Measurements from ENCODE around the gene ACAD8.

Gene ACAD8

GRCh38 chr11:134290646-134291045, 37.3 kb downstream of the ACAD8 start:
- DNase-seq (ENCODE audit: low spot score) = no peak

GRCh38 chr11:134291196-134291595, 37.8 kb downstream of the ACAD8 start:
- DNase-seq (ENCODE audit: low spot score) = no peak

- DNase-seq (ENCODE audit: low spot score) = no peak
These were observed 39.3 kb downstream of the ACAD8 start for GRCh38 chr11:134292661-134293060.

GRCh38 chr11:134293119-134294113, 40.0 kb downstream of the ACAD8 start:
- DNase-seq (ENCODE audit: low spot score) = no peak

- DNase-seq (ENCODE audit: low spot score) = no peak
These were observed 41.3 kb downstream of the ACAD8 start for GRCh38 chr11:134294664-134295063.

GRCh38 chr11:134312223-134312622, 58.9 kb downstream of the ACAD8 start:
- DNase-seq (ENCODE audit: low spot score) = no peak

GRCh38 chr11:134312807-134313206, 59.4 kb downstream of the ACAD8 start:
- no peak for DNase-seq (ENCODE audit: low spot score)

- DNase-seq (ENCODE audit: low spot score) = no peak
These were observed 60.0 kb downstream of the ACAD8 start for GRCh38 chr11:134313379-134313778.

- DNase-seq (ENCODE audit: low spot score) = no peak
These were observed 60.6 kb downstream of the ACAD8 start for GRCh38 chr11:134313821-134314607.

Measured in GM03348 (cell line).